HG02943 (cell line): ENCODE data around the gene FAM221A.
"Not testable (repeated sequence)": the region's sequence is repeated elsewhere in the genome, so short reads cannot be mapped to it uniquely, and the experiment has no call there.

Experiments
- ATAC-seq: cut with Tn5 transposase; IDR thresholded peaks from one replicate; pipeline ENCODE4 v1.9.1; 2021; ENCODE audit warnings: mild to moderate bottlenecking, low read depth, moderate library complexity; ENCODE audit not compliant: unreplicated experiment

Gene FAM221A

GRCh38 chr7:23679898-23680413, at the start of gene FAM221A:
Gene FAM221A (plus strand): TSS chr7:23680199. CDS start chr7:23680219, 20 bp downstream.
- peak; percentile 70 for ATAC-seq

GRCh38 chr7:23633417-23633816, 46.6 kb upstream of the FAM221A start:
- ATAC-seq: no peak

GRCh38 chr7:23645822-23646221, 34.2 kb upstream of the FAM221A start:
- ATAC-seq: no peak

- ATAC-seq: no peak
These were observed 26.1 kb upstream of the FAM221A start for GRCh38 chr7:23653942-23654341.

GRCh38 chr7:23654508-23654907, 25.5 kb upstream of the FAM221A start:
- ATAC-seq: no peak

- no peak for ATAC-seq
These were observed 24.6 kb upstream of the FAM221A start for GRCh38 chr7:23655433-23655832.

GRCh38 chr7:23658831-23659427, 21.1 kb upstream of the FAM221A start:
- ATAC-seq: no peak

- no peak for ATAC-seq
These were observed 18.6 kb upstream of the FAM221A start for GRCh38 chr7:23661385-23661784.

GRCh38 chr7:23662124-23662983, 17.6 kb upstream of the FAM221A start:
- ATAC-seq: no peak

- ATAC-seq: no peak
These were observed 17.1 kb upstream of the FAM221A start for GRCh38 chr7:23662984-23663313.

- ATAC-seq: no peak
These were observed 15.9 kb upstream of the FAM221A start for GRCh38 chr7:23664122-23664521.

GRCh38 chr7:23672033-23672432, 8.0 kb upstream of the FAM221A start:
- no peak for ATAC-seq

GRCh38 chr7:23680414-23681405, 711 bp downstream of the FAM221A start:
- peak; percentile 46 for ATAC-seq

- not testable (repeated sequence) for ATAC-seq
These were observed 4.0 kb downstream of the FAM221A start for GRCh38 chr7:23684041-23684440.

- no peak for ATAC-seq
These were observed 5.7 kb downstream of the FAM221A start for GRCh38 chr7:23685731-23686130.

- ATAC-seq: no peak
These were observed 7.0 kb downstream of the FAM221A start for GRCh38 chr7:23687011-23687410.

- no peak for ATAC-seq
These were observed 9.2 kb downstream of the FAM221A start for GRCh38 chr7:23689165-23689564.

GRCh38 chr7:23691320-23691719, 11.3 kb downstream of the FAM221A start:
- no peak for ATAC-seq

- no peak for ATAC-seq
These were observed 13.2 kb downstream of the FAM221A start for GRCh38 chr7:23693224-23693623.

GRCh38 chr7:23696916-23697441, 17.0 kb downstream of the FAM221A start:
- no peak for ATAC-seq
